HepG2 (cell line): ENCODE data around the gene SLC25A51. TPM values are rescaled to one million over a fixed set of nuclear protein-coding genes. Genes with fewer than 3 reads are reported as not detected.

Experiments
- ATAC-seq: fragments of 200-7000 bp; cut with Tn5 transposase; 3 replicates; pipeline ENCODE4 v1.9.1; 2020; ENCODE audit warnings: mild to moderate bottlenecking, moderate library complexity
- BruUV-seq: library from RNA; stranded (reverse); fragments of 400-500 nt; replicated peaks from 2 replicates; lab custom pipeline; 2021; lab: Mats Ljungman, UMichigan
- CTCF ChIA-PET: fragments of 300-600 bp; formaldehyde crosslinking; extraction: SDS; loops from one replicate; lab custom pipeline; 2021; ENCODE audit warnings: low total read pairs, inconsistent platforms, low intra/inter-chr PET ratio; lab: Yijun Ruan, JAX
- POLR2A ChIA-PET: fragments of 350-600 bp; sonication (Branson Sonifier 250); formaldehyde crosslinking; loops from one replicate; lab custom pipeline; 2020; ENCODE audit warnings: antibody characterized with exemption, inconsistent platforms; lab: Yijun Ruan, JAX
- DNase-seq: peaks from one replicate; pipeline ENCODE4 v3.0.0-alpha.2; 2015; ENCODE audit warnings: low spot score
- FAIRE-seq: peaks from 3 replicates; lab custom pipeline; 2011; peaks lifted over from hg19 to GRCh38; lab: Jason Lieb, UNC
- H2AFZ ChIP-seq: one replicate; pipeline ENCODE4 v1.6.1; 2011; ENCODE audit warnings: low read length, inconsistent platforms
- H3K27ac ChIP-seq: fragments of 300-600 bp; 3 replicates; pipeline ENCODE4 v1.8.0; 2011; ENCODE audit warnings: mixed run types, mild to moderate bottlenecking, mixed read lengths, low read length, inconsistent platforms; ENCODE audit not compliant: insufficient read depth; ENCODE audit errors: extremely low read length
- H3K27me3 ChIP-seq, 2 experiments: fragments of 200-600 bp in 1 of 2; 2 replicates in 1 of 2; 3 replicates in 1 of 2; pipeline versions ENCODE4 v1.6.0 to v1.8.0; 2011; ENCODE audit warnings: low read length in 2 of 2, mild to moderate bottlenecking in 2 of 2, moderate library complexity in 2 of 2, inconsistent platforms in 1 of 2; ENCODE audit not compliant: insufficient read depth in 2 of 2, control insufficient read depth in 1 of 2
- H3K36me3 ChIP-seq, 2 experiments: fragments of 200-600 bp in 1 of 2; replicated peaks in 1 of 2; 2 replicates in 1 of 2; 3 replicates in 1 of 2; pipeline versions ENCODE4 v1.5.1 to v1.8.0; 2011; ENCODE audit warnings: low read length in 2 of 2, inconsistent platforms in 1 of 2; ENCODE audit not compliant: insufficient read depth in 2 of 2, control insufficient read depth in 1 of 2
- H3K4me1 ChIP-seq: 2 replicates; pipeline ENCODE4 v1.5.1; 2012; ENCODE audit warnings: low read length, inconsistent platforms; ENCODE audit not compliant: insufficient read depth
- H3K4me2 ChIP-seq: 2 replicates; pipeline ENCODE4 v1.6.0; 2011; ENCODE audit warnings: low read depth, low read length, inconsistent platforms
- H3K4me3 ChIP-seq, 3 experiments: fragments of 200-600 bp in 1 of 3; sonication (generic), shearing (Covaris generic) in 1 of 3; replicated peaks in 1 of 3; 2 replicates each; pipeline ENCODE4 v1.5.1; 2011 to 2016; ENCODE audit warnings: low read length in 3 of 3, inconsistent platforms in 2 of 3, low read depth in 2 of 3, mild to moderate bottlenecking in 2 of 3, control low read depth in 1 of 3, mixed read lengths in 1 of 3; ENCODE audit not compliant: insufficient read depth in 1 of 3
- H3K79me2 ChIP-seq: one replicate; pipeline ENCODE4 v1.6.1; 2011; ENCODE audit warnings: low read length, inconsistent platforms; ENCODE audit not compliant: insufficient read depth
- H3K9ac ChIP-seq: 2 replicates; pipeline ENCODE4 v1.6.0; 2011; ENCODE audit warnings: mild to moderate bottlenecking, low read depth, low read length, inconsistent platforms; ENCODE audit not compliant: insufficient read depth
- H3K9me3 ChIP-seq: 2 replicates; pipeline ENCODE4 v1.5.1; 2012; ENCODE audit warnings: mild to moderate bottlenecking, low read length
- H4K20me1 ChIP-seq: 2 replicates; pipeline ENCODE4 v1.6.0; 2011; ENCODE audit warnings: inconsistent platforms, mild to moderate bottlenecking, low read length, moderate library complexity; ENCODE audit not compliant: insufficient read depth
- ARID2 ChIP-seq: sonication (generic); formaldehyde crosslinking; IDR thresholded peaks from 2 replicates; pipeline ENCODE4 v1.8.1; 2022; ENCODE audit warnings: mild to moderate bottlenecking, missing genetic modification reagents, borderline replicate concordance
- EEA1 ChIP-seq: sonication (generic); formaldehyde crosslinking; IDR thresholded peaks from 2 replicates; pipeline ENCODE4 v1.5.1; 2020; ENCODE audit warnings: mild to moderate bottlenecking, missing genetic modification reagents, borderline replicate concordance
- KDM1A ChIP-seq: IDR thresholded peaks from 2 replicates; pipeline ENCODE4 v1.6.1; 2016; ENCODE audit warnings: missing compliant biosample characterization
- MBD4 ChIP-seq: IDR thresholded peaks from 2 replicates; pipeline ENCODE4 v1.6.1; 2012; ENCODE audit warnings: low read length, inconsistent platforms, borderline replicate concordance
- NR2F2 ChIP-seq: IDR thresholded peaks from 2 replicates; pipeline ENCODE4 v1.6.1; 2012; ENCODE audit warnings: low read depth, inconsistent platforms, borderline replicate concordance
- PLRG1 ChIP-seq: fragments of 450-650 bp; conservative IDR thresholded peaks from 2 replicates; pipeline ENCODE4 v1.6.1; 2016
- RBM22 ChIP-seq: fragments of 200-400 bp; formaldehyde crosslinking; optimal IDR thresholded peaks from 2 replicates; pipeline ENCODE3; 2017; ENCODE audit warnings: mild to moderate bottlenecking, low read length, moderate library complexity
- STAT5B ChIP-seq: sonication (generic); formaldehyde crosslinking; IDR thresholded peaks from 2 replicates; pipeline ENCODE4 v1.4.0; 2020; ENCODE audit warnings: missing genetic modification reagents
- ZBTB34 ChIP-seq: sonication (generic); formaldehyde crosslinking; IDR thresholded peaks from 2 replicates; pipeline ENCODE4 v1.8.0; 2022; ENCODE audit warnings: mild to moderate bottlenecking, missing genetic modification reagents
- ZNF138 ChIP-seq: sonication (generic); formaldehyde crosslinking; IDR thresholded peaks from 2 replicates; pipeline ENCODE4 v1.5.0; 2020; ENCODE audit warnings: mild to moderate bottlenecking, low read depth, missing genetic modification reagents
- ZNF33A ChIP-seq: sonication (generic); formaldehyde crosslinking; IDR thresholded peaks from 2 replicates; pipeline ENCODE4 v1.5.1; 2020; ENCODE audit warnings: missing genetic modification reagents, mild to moderate bottlenecking, moderate library complexity, borderline replicate concordance
- WGBS: methylation state at CpG from one replicate; pipeline ENCODE4 v1.1.6; 2017; ENCODE audit warnings: low lambda C conversion rate; 5-methylcytosine and 5-hydroxymethylcytosine counted together
- in situ Hi-C: cut with HindIII; loops from 2 replicates; pipeline ENCODE4 v1.10.0; 2017; ENCODE audit warnings: low pct_unique_long_range_greater_than_20kb; ENCODE audit not compliant: extremely low pct_ligation_motif_present
- intact Hi-C: fragments of 100-400 bp; cut with micrococcal nuclease; formaldehyde crosslinking; loops from one replicate; pipeline ENCODE4 v1.10.0; 2022; ENCODE audit not compliant: unreplicated experiment
- polyA plus RNA-seq, 8 experiments: library from polyadenylated mRNA; depleted of rRNA in 3 of 8; stranded (reverse) in 7 of 8; unstranded in 1 of 8; fragments of >200 nt; fragmentation: Illumina TruSeq in 4 of 8; extraction: Trizol in 4 of 8; gene quantifications; 2 replicates each; pipeline versions ENCODE4 v1.2.1 to v1.2.3, GENCODE V29; 2011 to 2016; ENCODE audit warnings: low read depth in 4 of 8, missing spikeins in 1 of 8, mixed read lengths in 1 of 8; ENCODE audit not compliant: insufficient read depth in 1 of 8
- total RNA-seq, 5 experiments: library from RNA; depleted of rRNA; stranded (reverse); fragments of >200 nt; fragmentation: Illumina TruSeq; extraction: Trizol; gene quantifications; 2 replicates each; pipeline ENCODE4 v1.2.3, GENCODE V29; 2016; ENCODE audit warnings: low read depth in 1 of 5
- TF ChIP-seq, protein P1 (sequence below): sonication (generic); formaldehyde crosslinking; IDR thresholded peaks from 2 replicates; pipeline ENCODE4 v1.4.0; 2020; ENCODE audit warnings: missing genetic modification reagents, borderline replicate concordance
- TF ChIP-seq, protein P2 (sequence below): sonication (generic); formaldehyde crosslinking; IDR thresholded peaks from 2 replicates; pipeline ENCODE4 v1.4.0; 2020; ENCODE audit warnings: missing genetic modification reagents
- TF ChIP-seq, protein P3 (sequence below): sonication (generic); formaldehyde crosslinking; IDR thresholded peaks from 2 replicates; pipeline ENCODE4 v1.4.0; 2020; ENCODE audit warnings: missing genetic modification reagents

SLC25A51 gene
- total and polyA plus RNA-seq, 2 of the 13 experiments (the other 11 are each of a cell fraction or from before 2014, with no cell fraction given): 14.6 to 37.7 TPM

GRCh38 chr9:37911271-37911681 lies 7.3 kb upstream of the SLC25A51 start (continued):
- TF ChIP-seq, protein P1, sequence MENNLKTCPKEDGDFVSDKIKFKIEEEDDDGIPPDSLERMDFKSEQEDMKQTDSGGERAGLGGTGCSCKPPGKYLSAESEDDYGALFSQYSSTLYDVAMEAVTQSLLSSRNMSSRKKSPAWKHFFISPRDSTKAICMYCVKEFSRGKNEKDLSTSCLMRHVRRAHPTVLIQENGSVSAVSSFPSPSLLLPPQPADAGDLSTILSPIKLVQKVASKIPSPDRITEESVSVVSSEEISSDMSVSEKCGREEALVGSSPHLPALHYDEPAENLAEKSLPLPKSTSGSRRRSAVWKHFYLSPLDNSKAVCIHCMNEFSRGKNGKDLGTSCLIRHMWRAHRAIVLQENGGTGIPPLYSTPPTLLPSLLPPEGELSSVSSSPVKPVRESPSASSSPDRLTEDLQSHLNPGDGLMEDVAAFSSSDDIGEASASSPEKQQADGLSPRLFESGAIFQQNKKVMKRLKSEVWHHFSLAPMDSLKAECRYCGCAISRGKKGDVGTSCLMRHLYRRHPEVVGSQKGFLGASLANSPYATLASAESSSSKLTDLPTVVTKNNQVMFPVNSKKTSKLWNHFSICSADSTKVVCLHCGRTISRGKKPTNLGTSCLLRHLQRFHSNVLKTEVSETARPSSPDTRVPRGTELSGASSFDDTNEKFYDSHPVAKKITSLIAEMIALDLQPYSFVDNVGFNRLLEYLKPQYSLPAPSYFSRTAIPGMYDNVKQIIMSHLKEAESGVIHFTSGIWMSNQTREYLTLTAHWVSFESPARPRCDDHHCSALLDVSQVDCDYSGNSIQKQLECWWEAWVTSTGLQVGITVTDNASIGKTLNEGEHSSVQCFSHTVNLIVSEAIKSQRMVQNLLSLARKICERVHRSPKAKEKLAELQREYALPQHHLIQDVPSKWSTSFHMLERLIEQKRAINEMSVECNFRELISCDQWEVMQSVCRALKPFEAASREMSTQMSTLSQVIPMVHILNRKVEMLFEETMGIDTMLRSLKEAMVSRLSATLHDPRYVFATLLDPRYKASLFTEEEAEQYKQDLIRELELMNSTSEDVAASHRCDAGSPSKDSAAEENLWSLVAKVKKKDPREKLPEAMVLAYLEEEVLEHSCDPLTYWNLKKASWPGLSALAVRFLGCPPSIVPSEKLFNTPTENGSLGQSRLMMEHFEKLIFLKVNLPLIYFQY (CRISPR knock-in tag): no peak
- TF ChIP-seq ZNF138 (CRISPR knock-in tag): no peak
- no peak for TF ChIP-seq PLRG1
- no peak for TF ChIP-seq ZBTB34 (CRISPR knock-in tag)
- TF ChIP-seq MBD4: no peak
- no peak for TF ChIP-seq EEA1 (CRISPR knock-in tag)
- TF ChIP-seq RBM22: peak; percentile 76

DNA sequence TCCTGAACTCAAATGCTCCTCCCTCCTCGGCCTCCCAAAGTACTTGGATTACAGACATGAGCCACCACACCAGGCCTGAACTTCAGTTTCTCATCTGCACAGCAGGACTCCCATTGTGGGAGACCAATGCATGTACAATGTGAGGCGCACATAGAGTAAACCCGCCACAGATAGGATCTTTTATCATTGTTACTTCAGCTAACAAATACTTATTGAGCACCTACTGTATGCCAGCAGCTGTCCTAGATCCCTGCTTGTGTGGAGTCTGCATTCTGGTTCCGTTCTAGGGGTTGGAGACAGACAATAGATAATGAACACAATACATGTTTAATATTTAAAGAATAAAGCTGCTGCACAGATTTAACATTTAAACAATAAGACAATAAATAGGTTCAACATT lies 6.3 kb upstream of the SLC25A51 start:
- ATAC-seq (no peak), FAIRE-seq (no peak), DNase-seq (no peak)
- intact Hi-C loops: loop anchor here (5.0 kb wide), 3 partner anchors 57 to 452 kb away; no protein-coding TSS in a partner anchor
- H3K9me3 ChIP-seq: no peaks in the 10 kb centered on the region
- H3K4me2 ChIP-seq: no peak overlapping the region
- no peak overlapping the region for H3K9ac ChIP-seq
- H3K27me3 ChIP-seq: no peaks in the 10 kb centered on the region
- no peak overlapping the region for H2AFZ ChIP-seq
- no peak overlapping the region for H3K4me3 ChIP-seq
- in situ Hi-C loops: loop anchor here (5.0 to 25.0 kb wide), 2 partner anchors 252 to 423 kb away; partner anchors contain the start of gene POLR1E
- H3K27ac ChIP-seq: no peak overlapping the region
- ChIA-PET CTCF (no interaction called here), POLR2A (interaction anchor here (0.6 kb wide), 1 partner anchor 448 kb away, joined by 3 read pairs; no protein-coding TSS in a partner anchor)
- peaks cover 42% of the 10 kb centered on the region for H3K4me1 ChIP-seq
- WGBS: 81% methylated on average over 4 of the region's 4 CpGs
- no peaks in the 10 kb centered on the region for H3K36me3 ChIP-seq
- H3K79me2 ChIP-seq: no peaks in the 10 kb centered on the region
- no peaks in the 10 kb centered on the region for H4K20me1 ChIP-seq
- no TSS peak for BruUV-seq
- no peak for TF ChIP-seq NR2F2
- no peak for TF ChIP-seq ARID2 (CRISPR knock-in tag)
- TF ChIP-seq, protein P2, sequence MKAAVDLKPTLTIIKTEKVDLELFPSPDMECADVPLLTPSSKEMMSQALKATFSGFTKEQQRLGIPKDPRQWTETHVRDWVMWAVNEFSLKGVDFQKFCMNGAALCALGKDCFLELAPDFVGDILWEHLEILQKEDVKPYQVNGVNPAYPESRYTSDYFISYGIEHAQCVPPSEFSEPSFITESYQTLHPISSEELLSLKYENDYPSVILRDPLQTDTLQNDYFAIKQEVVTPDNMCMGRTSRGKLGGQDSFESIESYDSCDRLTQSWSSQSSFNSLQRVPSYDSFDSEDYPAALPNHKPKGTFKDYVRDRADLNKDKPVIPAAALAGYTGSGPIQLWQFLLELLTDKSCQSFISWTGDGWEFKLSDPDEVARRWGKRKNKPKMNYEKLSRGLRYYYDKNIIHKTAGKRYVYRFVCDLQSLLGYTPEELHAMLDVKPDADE (CRISPR knock-in tag): no peak
- no peak for TF ChIP-seq STAT5B (CRISPR knock-in tag)
- TF ChIP-seq KDM1A: no peak
- TF ChIP-seq, protein P3, sequence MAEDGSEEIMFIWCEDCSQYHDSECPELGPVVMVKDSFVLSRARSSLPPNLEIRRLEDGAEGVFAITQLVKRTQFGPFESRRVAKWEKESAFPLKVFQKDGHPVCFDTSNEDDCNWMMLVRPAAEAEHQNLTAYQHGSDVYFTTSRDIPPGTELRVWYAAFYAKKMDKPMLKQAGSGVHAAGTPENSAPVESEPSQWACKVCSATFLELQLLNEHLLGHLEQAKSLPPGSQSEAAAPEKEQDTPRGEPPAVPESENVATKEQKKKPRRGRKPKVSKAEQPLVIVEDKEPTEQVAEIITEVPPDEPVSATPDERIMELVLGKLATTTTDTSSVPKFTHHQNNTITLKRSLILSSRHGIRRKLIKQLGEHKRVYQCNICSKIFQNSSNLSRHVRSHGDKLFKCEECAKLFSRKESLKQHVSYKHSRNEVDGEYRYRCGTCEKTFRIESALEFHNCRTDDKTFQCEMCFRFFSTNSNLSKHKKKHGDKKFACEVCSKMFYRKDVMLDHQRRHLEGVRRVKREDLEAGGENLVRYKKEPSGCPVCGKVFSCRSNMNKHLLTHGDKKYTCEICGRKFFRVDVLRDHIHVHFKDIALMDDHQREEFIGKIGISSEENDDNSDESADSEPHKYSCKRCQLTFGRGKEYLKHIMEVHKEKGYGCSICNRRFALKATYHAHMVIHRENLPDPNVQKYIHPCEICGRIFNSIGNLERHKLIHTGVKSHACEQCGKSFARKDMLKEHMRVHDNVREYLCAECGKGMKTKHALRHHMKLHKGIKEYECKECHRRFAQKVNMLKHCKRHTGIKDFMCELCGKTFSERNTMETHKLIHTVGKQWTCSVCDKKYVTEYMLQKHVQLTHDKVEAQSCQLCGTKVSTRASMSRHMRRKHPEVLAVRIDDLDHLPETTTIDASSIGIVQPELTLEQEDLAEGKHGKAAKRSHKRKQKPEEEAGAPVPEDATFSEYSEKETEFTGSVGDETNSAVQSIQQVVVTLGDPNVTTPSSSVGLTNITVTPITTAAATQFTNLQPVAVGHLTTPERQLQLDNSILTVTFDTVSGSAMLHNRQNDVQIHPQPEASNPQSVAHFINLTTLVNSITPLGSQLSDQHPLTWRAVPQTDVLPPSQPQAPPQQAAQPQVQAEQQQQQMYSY (CRISPR knock-in tag): no peak
- TF ChIP-seq ZNF33A (CRISPR knock-in tag): no peak
